HepG2 (cell line): ENCODE measurements around the gene TOP1. TPM values are rescaled to one million over a fixed set of nuclear protein-coding genes. Genes with fewer than 3 reads are reported as not detected.

ENCODE experiments used
- ARID4A ChIP-seq: sonication (generic); formaldehyde crosslinking; IDR thresholded peaks from 2 replicates; pipeline ENCODE4 v1.5.0; 2020; ENCODE audit warnings: mild to moderate bottlenecking, missing genetic modification reagents, borderline replicate concordance
- HNF4G ChIP-seq, 2 experiments: sonication (generic) in 1 of 2; formaldehyde crosslinking in 1 of 2; IDR thresholded peaks; 2 replicates each; pipeline versions ENCODE4 v1.4.0 to v1.6.1; 2011 to 2020; ENCODE audit warnings: borderline replicate concordance in 2 of 2, low read depth in 2 of 2, mild to moderate bottlenecking in 2 of 2, low read length in 1 of 2, missing genetic modification reagents in 1 of 2, moderate library complexity in 1 of 2
- PCBP1 ChIP-seq: fragments of 200-400 bp; formaldehyde crosslinking; IDR thresholded peaks from 2 replicates; pipeline ENCODE4 v1.6.1; 2017; ENCODE audit warnings: mild to moderate bottlenecking, low read depth, low read length, borderline replicate concordance
- TBX3 ChIP-seq: fragments of 450-650 bp; IDR thresholded peaks from 2 replicates; pipeline ENCODE4 v1.6.1; 2017; ENCODE audit warnings: antibody characterized with exemption, mild to moderate bottlenecking, inconsistent platforms, borderline replicate concordance
- ZBTB25 ChIP-seq: IDR thresholded peaks from 2 replicates; pipeline ENCODE4 v1.6.1; 2018; ENCODE audit warnings: missing genetic modification reagents
- ZNF773 ChIP-seq: sonication (generic); formaldehyde crosslinking; IDR thresholded peaks from 2 replicates; pipeline ENCODE4 v1.4.0; 2020; ENCODE audit warnings: missing genetic modification reagents, borderline replicate concordance
- polyA plus RNA-seq, 8 experiments: library from polyadenylated mRNA; depleted of rRNA in 3 of 8; stranded (reverse) in 7 of 8; unstranded in 1 of 8; fragments of >200 nt; fragmentation: Illumina TruSeq in 4 of 8; extraction: Trizol in 4 of 8; gene quantifications; 2 replicates each; pipeline versions ENCODE4 v1.2.1 to v1.2.3, GENCODE V29; 2011 to 2016; ENCODE audit warnings: low read depth in 4 of 8, missing spikeins in 1 of 8, mixed read lengths in 1 of 8; ENCODE audit not compliant: insufficient read depth in 1 of 8
- total RNA-seq, 5 experiments: library from RNA; depleted of rRNA; stranded (reverse); fragments of >200 nt; fragmentation: Illumina TruSeq; extraction: Trizol; gene quantifications; 2 replicates each; pipeline ENCODE4 v1.2.3, GENCODE V29; 2016; ENCODE audit warnings: low read depth in 1 of 5
- TF ChIP-seq, protein P1 (sequence below): sonication (generic); formaldehyde crosslinking; IDR thresholded peaks from 2 replicates; pipeline ENCODE4 v1.4.0; 2020; ENCODE audit warnings: mild to moderate bottlenecking, missing genetic modification reagents
- TF ChIP-seq, protein P2 (sequence below), 2 experiments: fragments of 450-650 bp in 1 of 2; sonication (generic) in 1 of 2; formaldehyde crosslinking in 1 of 2; IDR thresholded peaks; 2 replicates each; pipeline versions ENCODE4 v1.6.1 to v1.8.0; 2016 to 2022; ENCODE audit warnings: antibody characterized with exemption in 1 of 2, mild to moderate bottlenecking in 1 of 2, missing genetic modification reagents in 1 of 2

TOP1 gene
- total and polyA plus RNA-seq, 2 of the 13 experiments (the other 11 are each of a cell fraction or from before 2014, with no cell fraction given) = 10.2 to 19.4 TPM

GRCh38 chr20:41028359-41029149, at the start of gene TOP1 (continued):
- TF ChIP-seq, protein P1, sequence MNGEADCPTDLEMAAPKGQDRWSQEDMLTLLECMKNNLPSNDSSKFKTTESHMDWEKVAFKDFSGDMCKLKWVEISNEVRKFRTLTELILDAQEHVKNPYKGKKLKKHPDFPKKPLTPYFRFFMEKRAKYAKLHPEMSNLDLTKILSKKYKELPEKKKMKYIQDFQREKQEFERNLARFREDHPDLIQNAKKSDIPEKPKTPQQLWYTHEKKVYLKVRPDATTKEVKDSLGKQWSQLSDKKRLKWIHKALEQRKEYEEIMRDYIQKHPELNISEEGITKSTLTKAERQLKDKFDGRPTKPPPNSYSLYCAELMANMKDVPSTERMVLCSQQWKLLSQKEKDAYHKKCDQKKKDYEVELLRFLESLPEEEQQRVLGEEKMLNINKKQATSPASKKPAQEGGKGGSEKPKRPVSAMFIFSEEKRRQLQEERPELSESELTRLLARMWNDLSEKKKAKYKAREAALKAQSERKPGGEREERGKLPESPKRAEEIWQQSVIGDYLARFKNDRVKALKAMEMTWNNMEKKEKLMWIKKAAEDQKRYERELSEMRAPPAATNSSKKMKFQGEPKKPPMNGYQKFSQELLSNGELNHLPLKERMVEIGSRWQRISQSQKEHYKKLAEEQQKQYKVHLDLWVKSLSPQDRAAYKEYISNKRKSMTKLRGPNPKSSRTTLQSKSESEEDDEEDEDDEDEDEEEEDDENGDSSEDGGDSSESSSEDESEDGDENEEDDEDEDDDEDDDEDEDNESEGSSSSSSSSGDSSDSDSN = peak; percentile 96
- TF ChIP-seq HNF4G (IDR thresholded peaks at IDR 0.05; ENCODE audit: borderline replicate concordance, low read depth, low read length) (no peak; the same call in 1 of the 2 replicates), HNF4G (CRISPR knock-in tag; IDR thresholded peaks at IDR 0.05; ENCODE audit: borderline replicate concordance, low read depth) (no peak; the same call in 1 of the 2 replicates), PCBP1 (peak; percentile 96; the same call in 1 of the 2 replicates), ZNF773 (CRISPR knock-in tag) (peak; percentile 98), ARID4A (CRISPR knock-in tag) (peak; percentile 97), ZBTB25 (CRISPR knock-in tag) (no peak), TBX3 (peak; percentile 11; the same call in 1 of the 2 replicates)
- TF ChIP-seq, protein P2, sequence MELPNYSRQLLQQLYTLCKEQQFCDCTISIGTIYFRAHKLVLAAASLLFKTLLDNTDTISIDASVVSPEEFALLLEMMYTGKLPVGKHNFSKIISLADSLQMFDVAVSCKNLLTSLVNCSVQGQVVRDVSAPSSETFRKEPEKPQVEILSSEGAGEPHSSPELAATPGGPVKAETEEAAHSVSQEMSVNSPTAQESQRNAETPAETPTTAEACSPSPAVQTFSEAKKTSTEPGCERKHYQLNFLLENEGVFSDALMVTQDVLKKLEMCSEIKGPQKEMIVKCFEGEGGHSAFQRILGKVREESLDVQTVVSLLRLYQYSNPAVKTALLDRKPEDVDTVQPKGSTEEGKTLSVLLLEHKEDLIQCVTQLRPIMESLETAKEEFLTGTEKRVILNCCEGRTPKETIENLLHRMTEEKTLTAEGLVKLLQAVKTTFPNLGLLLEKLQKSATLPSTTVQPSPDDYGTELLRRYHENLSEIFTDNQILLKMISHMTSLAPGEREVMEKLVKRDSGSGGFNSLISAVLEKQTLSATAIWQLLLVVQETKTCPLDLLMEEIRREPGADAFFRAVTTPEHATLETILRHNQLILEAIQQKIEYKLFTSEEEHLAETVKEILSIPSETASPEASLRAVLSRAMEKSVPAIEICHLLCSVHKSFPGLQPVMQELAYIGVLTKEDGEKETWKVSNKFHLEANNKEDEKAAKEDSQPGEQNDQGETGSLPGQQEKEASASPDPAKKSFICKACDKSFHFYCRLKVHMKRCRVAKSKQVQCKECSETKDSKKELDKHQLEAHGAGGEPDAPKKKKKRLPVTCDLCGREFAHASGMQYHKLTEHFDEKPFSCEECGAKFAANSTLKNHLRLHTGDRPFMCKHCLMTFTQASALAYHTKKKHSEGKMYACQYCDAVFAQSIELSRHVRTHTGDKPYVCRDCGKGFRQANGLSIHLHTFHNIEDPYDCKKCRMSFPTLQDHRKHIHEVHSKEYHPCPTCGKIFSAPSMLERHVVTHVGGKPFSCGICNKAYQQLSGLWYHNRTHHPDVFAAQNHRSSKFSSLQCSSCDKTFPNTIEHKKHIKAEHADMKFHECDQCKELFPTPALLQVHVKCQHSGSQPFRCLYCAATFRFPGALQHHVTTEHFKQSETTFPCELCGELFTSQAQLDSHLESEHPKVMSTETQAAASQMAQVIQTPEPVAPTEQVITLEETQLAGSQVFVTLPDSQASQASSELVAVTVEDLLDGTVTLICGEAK (IDR thresholded peaks at IDR 0.05) = no peak
- TF ChIP-seq, protein P2 (CRISPR knock-in tag; IDR thresholded peaks at IDR 0.05) = no peak; the same call in 1 of the 2 replicates
